ENCODE measurements around the gene DNASE2.

GRCh38 chr19:12884627-12884925 lies 3.3 kb upstream of the DNASE2 start:
- TF ChIP-seq POLR2A (IDR thresholded peaks at IDR 0.05), result no peak
- no peak for TF ChIP-seq CTCF (IDR thresholded peaks at IDR 0.05)

All from transverse colon (tissue), 3 donors.